Psoas muscle (tissue), 8 donors: ENCODE results near the gene SASH1. TPM values are rescaled to one million over a fixed set of nuclear protein-coding genes. Genes with fewer than 3 reads are reported as not detected.

Experiments
- ATAC-seq, 4 donors: fragments of 200-7000 bp; cut with Tn5 transposase; one replicate each; pipeline ENCODE4 v1.9.1; 2020; ENCODE audit warnings: moderate library complexity in 3 of 4, mild to moderate bottlenecking in 2 of 4
- DNase-seq, 2 donors: peaks; one replicate each; pipeline ENCODE4 v3.0.0-alpha.2; 2020
- H3K27ac ChIP-seq: fragments of 200-600 bp; one replicate; pipeline ENCODE4 v1.8.0; 2022
- H3K27me3 ChIP-seq, 3 donors: fragments of 200-600 bp in 1 of 3; one replicate each; pipeline versions ENCODE4 v1.6.1 to v1.8.0; 2013 to 2022; ENCODE audit warnings: low read length in 2 of 3, mild to moderate bottlenecking in 2 of 3, moderate library complexity in 1 of 3; ENCODE audit not compliant: insufficient read depth in 3 of 3
- H3K36me3 ChIP-seq, 2 donors: fragments of 200-600 bp in 1 of 2; one replicate each; pipeline versions ENCODE4 v1.6.1 to v1.8.0; 2013 to 2022; ENCODE audit warnings: low read depth in 1 of 2, mild to moderate bottlenecking in 1 of 2, moderate library complexity in 1 of 2; ENCODE audit not compliant: insufficient read depth in 1 of 2
- H3K4me1 ChIP-seq: fragments of 200-600 bp; one replicate; pipeline ENCODE4 v1.8.0; 2022
- H3K4me3 ChIP-seq: fragments of 200-600 bp; one replicate; pipeline ENCODE4 v1.8.0; 2022; ENCODE audit warnings: mild to moderate bottlenecking
- H3K9me3 ChIP-seq: fragments of 200-600 bp; one replicate; pipeline ENCODE4 v1.8.0; 2022
- CTCF ChIP-seq: fragments of 200-600 bp; IDR thresholded peaks from one replicate; pipeline ENCODE4 v1.8.0; 2022; ENCODE audit warnings: antibody characterized with exemption
- WGBS, 3 donors: extraction: QIAGEN DNeasy Blood & Tissue Kit; methylation state at CpG; one replicate each; pipeline versions ENCODE4 v1.1.6 to v1.1.7; 2013; 5-methylcytosine and 5-hydroxymethylcytosine counted together
- intact Hi-C, 2 donors: fragments of 100-400 bp; cut with DNase I; formaldehyde crosslinking; loops; one replicate each; pipeline versions ENCODE4 v1.11.0 to v1.14.2; 2022
- polyA plus RNA-seq, 3 donors: library from polyadenylated mRNA; stranded (reverse); fragments of 200-250 nt; gene quantifications; one replicate each; pipeline ENCODE4 v1.2.3, GENCODE V29; 2013
- total RNA-seq, 4 donors: library from RNA; stranded (reverse); fragmentation: NEBNext Ultra II Directional in 2 of 4; extraction: Animal tissue kit (Norgen Biotek cat#: 25700) in 2 of 4; gene quantifications; one replicate each; pipeline versions ENCODE4 v1.2.1 to v1.2.4, GENCODE V29; 2021 to 2023
- donor health status: healthy with polysubstance abuse.
- donor health status: DM: no; HTN: no; CAD: no; lungs with moderate emphysema.
- donor health status: Bipolar disorder and iron deficiency.
- donor health status: healthy.
- donor health status: DM: yes; HTN: yes; CAD: no.
- donor health status: DM: no; HTN: no; CAD: no.
- donor health status: DM: no; HTN: no; CAD: no.
- donor health status: DM: yes; HTN: yes; CAD: no.

SASH1 gene
- total and polyA plus RNA-seq, 7 donors: 5.0 to 26.1 (median 13.0) TPM

- ATAC-seq: no peak
- no peak for DNase-seq
- no peak for TF ChIP-seq CTCF
- intact Hi-C loops: no loop called here
- no peaks in the 10 kb centered on the region for H3K4me1 ChIP-seq
- H3K36me3 ChIP-seq: no peaks in the 10 kb centered on the region
- H3K27me3 ChIP-seq: no peaks in the 10 kb centered on the region
- H3K4me3 ChIP-seq: no peak overlapping the region
- H3K9me3 ChIP-seq: no peaks in the 10 kb centered on the region
- 83 to 90% (median 87%) methylated on average over 1 of the region's 1 CpG for WGBS, 3 donors
- H3K27ac ChIP-seq: no peak overlapping the region
Measured at GRCh38 chr6:148317051-148317450, 25.6 kb upstream of the SASH1 start.

- Histone ChIP-seq H3K4me3 (no peak overlapping the region), H3K27me3 (peaks cover 0 to 2% (median 0%) of the 10 kb centered on the region in 3 donors), H3K36me3 (no peaks in the 10 kb centered on the region), H3K4me1 (no peaks in the 10 kb centered on the region), H3K9me3 (no peaks in the 10 kb centered on the region), H3K27ac (no peak overlapping the region)
- TF ChIP-seq CTCF: no peak
- intact Hi-C loops: no loop called here
- WGBS, 3 donors: 57 to 90% (median 88%) methylated on average over 2 of the region's 2 CpGs
- no peak for ATAC-seq
- no peak for DNase-seq
Measured at GRCh38 chr6:148317739-148318138, 24.9 kb upstream of the SASH1 start.

GRCh38 chr6:148322704-148323103 is 19.9 kb upstream of the SASH1 start:
- Histone ChIP-seq H3K27ac (no peak overlapping the region), H3K4me1 (no peaks in the 10 kb centered on the region), H3K27me3 (peaks cover 0 to 2% (median 0%) of the 10 kb centered on the region in 3 donors), H3K36me3 (no peaks in the 10 kb centered on the region), H3K4me3 (no peak overlapping the region), H3K9me3 (no peaks in the 10 kb centered on the region)
- 86 to 99% (median 94%) methylated on average over 3 of the region's 3 CpGs for WGBS, 3 donors
- intact Hi-C loops: no loop called here
- DNase-seq (no peak), ATAC-seq (no peak)
- TF ChIP-seq CTCF: no peak

GRCh38 chr6:148323344-148323743 is 19.3 kb upstream of the SASH1 start:
- no peak for TF ChIP-seq CTCF
- H3K9me3 ChIP-seq: no peaks in the 10 kb centered on the region
- intact Hi-C loops: no loop called here
- no peaks in the 10 kb centered on the region for H3K4me1 ChIP-seq
- H3K4me3 ChIP-seq: no peak overlapping the region
- WGBS, 3 donors: 69 to 78% (median 76%) methylated on average over 2 of the region's 2 CpGs
- ATAC-seq: no peak
- no peak for DNase-seq
- no peaks in the 10 kb centered on the region for H3K36me3 ChIP-seq
- peaks cover 0 to 2% (median 0%) of the 10 kb centered on the region in 3 donors for H3K27me3 ChIP-seq
- H3K27ac ChIP-seq: no peak overlapping the region

- Histone ChIP-seq H3K4me1 (peaks cover 4% of the 10 kb centered on the region), H3K27me3 (peaks cover 0 to 2% (median 0%) of the 10 kb centered on the region in 3 donors), H3K27ac (no peak overlapping the region), H3K4me3 (no peak overlapping the region), H3K9me3 (no peaks in the 10 kb centered on the region), H3K36me3 (no peaks in the 10 kb centered on the region)
- DNase-seq (no peak), ATAC-seq (no peak)
- WGBS, 3 donors: 50 to 58% (median 50%) methylated on average over 4 of the region's 4 CpGs
- intact Hi-C loops: no loop called here
- TF ChIP-seq CTCF: no peak
Measured at GRCh38 chr6:148324297-148324985, 18.2 kb upstream of the SASH1 start.
